DMS 273 treated with DMSO at 0.1 percent for 48 hours (cell line): ENCODE measurements around the gene RNF214.

ENCODE experiments used
- DNase-seq: peaks from one replicate; lab custom pipeline; 2025; lab: John Stamatoyannopoulos, UW

The RNF214 gene

GRCh38 chr11:117282956-117283355 lies 50.5 kb downstream of the RNF214 start:
- DNase-seq: no peak

GRCh38 chr11:117284053-117284452 lies 51.6 kb downstream of the RNF214 start:
- no peak for DNase-seq

GRCh38 chr11:117286588-117286987 lies 54.1 kb downstream of the RNF214 start:
- DNase-seq: no peak

- no peak for DNase-seq
These were observed 55.2 kb downstream of the RNF214 start for GRCh38 chr11:117287668-117288067.

- no peak for DNase-seq
These were observed 57.3 kb downstream of the RNF214 start for GRCh38 chr11:117289795-117290194.

GRCh38 chr11:117290809-117291396 lies 58.4 kb downstream of the RNF214 start, which contains the start of gene BACE1-AS:
BACE1-AS (plus strand) TSS chr11:117291346.
- DNase-seq: no peak

GRCh38 chr11:117292616-117293015 lies 60.1 kb downstream of the RNF214 start:
- no peak for DNase-seq

- DNase-seq: no peak
These were observed 63.1 kb downstream of the RNF214 start for GRCh38 chr11:117295438-117296137.

- no peak for DNase-seq
These were observed 64.4 kb downstream of the RNF214 start for GRCh38 chr11:117296881-117297280.

- no peak for DNase-seq
These were observed 65.7 kb downstream of the RNF214 start for GRCh38 chr11:117298195-117298594.

GRCh38 chr11:117299351-117300282 lies 67.1 kb downstream of the RNF214 start:
- no peak for DNase-seq

- no peak for DNase-seq
These were observed 67.8 kb downstream of the RNF214 start for GRCh38 chr11:117300283-117300663.

GRCh38 chr11:117300773-117301172 lies 68.3 kb downstream of the RNF214 start:
- no peak for DNase-seq

- DNase-seq: no peak
These were observed 69.8 kb downstream of the RNF214 start for GRCh38 chr11:117302228-117302627.

- DNase-seq: no peak
These were observed 70.6 kb downstream of the RNF214 start for GRCh38 chr11:117303101-117303500.

GRCh38 chr11:117303646-117304315 lies 71.3 kb downstream of the RNF214 start:
- DNase-seq: no peak

GRCh38 chr11:117305145-117305544 lies 72.7 kb downstream of the RNF214 start:
- DNase-seq: no peak

GRCh38 chr11:117309310-117309709 lies 76.8 kb downstream of the RNF214 start:
- no peak for DNase-seq

GRCh38 chr11:117313091-117313490 lies 80.6 kb downstream of the RNF214 start:
- no peak for DNase-seq

GRCh38 chr11:117313828-117314768 lies 81.6 kb downstream of the RNF214 start:
- no peak for DNase-seq

GRCh38 chr11:117314840-117315239 lies 82.4 kb downstream of the RNF214 start:
- DNase-seq: no peak
